SU-DHL-6 (cell line): ENCODE measurements around the gene SDF2L1.
"Not testable (repeated sequence)": the region's sequence is repeated elsewhere in the genome, so short reads cannot be mapped to it uniquely, and the experiment has no call there.

ENCODE experiments used
- H2AFZ ChIP-seq: fragments of 200-600 bp; sonication (generic); 2 replicates; pipeline ENCODE4 v1.6.1; 2014; ENCODE audit warnings: low read depth, mild to moderate bottlenecking, moderate library complexity, mixed read lengths, antibody characterized with exemption, low read length; ENCODE audit not compliant: severe bottlenecking
- H3F3A ChIP-seq: fragments of 200-600 bp; shearing (Covaris generic); 2 replicates; pipeline ENCODE4 v1.6.0; 2016; ENCODE audit warnings: antibody characterized with exemption, mild to moderate bottlenecking; ENCODE audit not compliant: insufficient read depth
- H3K27ac ChIP-seq: fragments of 200-600 bp; sonication (generic); 2 replicates; pipeline ENCODE4 v1.5.1; 2016; ENCODE audit warnings: low read depth, mild to moderate bottlenecking, low read length, moderate library complexity, mixed read lengths
- H3K27me3 ChIP-seq: fragments of 200-600 bp; sonication (generic), shearing (Covaris generic); 2 replicates; pipeline ENCODE4 v1.6.0; 2014; ENCODE audit warnings: mild to moderate bottlenecking, low read length
- H3K36me3 ChIP-seq: fragments of 200-600 bp; sonication (generic); 2 replicates; pipeline ENCODE4 v1.6.1; 2014; ENCODE audit warnings: mild to moderate bottlenecking, low read length, mixed read lengths
- H3K4me2 ChIP-seq: fragments of 300-600, 200-600 bp; shearing (Covaris generic), sonication (generic); 2 replicates; pipeline ENCODE4 v1.6.0; 2014; ENCODE audit warnings: low read length, low read depth, mild to moderate bottlenecking; ENCODE audit not compliant: poor library complexity, severe bottlenecking
- H3K4me3 ChIP-seq: fragments of 200-600 bp; sonication (generic); 2 replicates; pipeline ENCODE4 v1.5.1; 2014; ENCODE audit warnings: antibody characterized with exemption, low read length, mild to moderate bottlenecking, mixed read lengths; ENCODE audit not compliant: insufficient read depth, poor library complexity, severe bottlenecking
- H3K79me2 ChIP-seq: fragments of 200-600 bp; sonication (generic); 2 replicates; pipeline ENCODE4 v1.6.1; 2014; ENCODE audit warnings: mild to moderate bottlenecking, low read length, moderate library complexity; ENCODE audit not compliant: insufficient read depth
- H3K9ac ChIP-seq: fragments of 200-600 bp; sonication (generic); 2 replicates; pipeline ENCODE4 v1.7.0; 2014; ENCODE audit warnings: mild to moderate bottlenecking, low read length
- H3K9me2 ChIP-seq: fragments of 200-600 bp; sonication (generic); replicated peaks from 2 replicates; pipeline ENCODE4 v1.6.1; 2014; ENCODE audit warnings: low read length; ENCODE audit not compliant: insufficient read depth
- H3K9me3 ChIP-seq: fragments of 200-600 bp; sonication (generic); 2 replicates; pipeline ENCODE4 v1.6.1; 2014; ENCODE audit warnings: low read length, mixed read lengths; ENCODE audit not compliant: insufficient read depth
- H4K20me1 ChIP-seq: fragments of 200-600 bp; sonication (generic); 2 replicates; pipeline ENCODE4 v1.6.1; 2014; ENCODE audit warnings: low read depth, mild to moderate bottlenecking, antibody characterized with exemption, low read length, moderate library complexity, mixed read lengths
- EZH2phosphoT487 ChIP-seq: fragments of 200-600 bp; sonication (generic), shearing (Covaris generic); conservative IDR thresholded peaks from 2 replicates; pipeline ENCODE4 v1.6.1; 2018; ENCODE audit warnings: mild to moderate bottlenecking, antibody characterized with exemption, low read length, moderate library complexity, mixed read lengths
- TF ChIP-seq, protein P1 (sequence below): fragments of 200-600 bp; sonication (generic); IDR thresholded peaks from one replicate; pipeline ENCODE4 v1.5.1; 2017; ENCODE audit warnings: antibody characterized with exemption, mild to moderate bottlenecking, low read length, moderate library complexity; ENCODE audit not compliant: insufficient read depth, poor library complexity, severe bottlenecking

Gene SDF2L1

DNA sequence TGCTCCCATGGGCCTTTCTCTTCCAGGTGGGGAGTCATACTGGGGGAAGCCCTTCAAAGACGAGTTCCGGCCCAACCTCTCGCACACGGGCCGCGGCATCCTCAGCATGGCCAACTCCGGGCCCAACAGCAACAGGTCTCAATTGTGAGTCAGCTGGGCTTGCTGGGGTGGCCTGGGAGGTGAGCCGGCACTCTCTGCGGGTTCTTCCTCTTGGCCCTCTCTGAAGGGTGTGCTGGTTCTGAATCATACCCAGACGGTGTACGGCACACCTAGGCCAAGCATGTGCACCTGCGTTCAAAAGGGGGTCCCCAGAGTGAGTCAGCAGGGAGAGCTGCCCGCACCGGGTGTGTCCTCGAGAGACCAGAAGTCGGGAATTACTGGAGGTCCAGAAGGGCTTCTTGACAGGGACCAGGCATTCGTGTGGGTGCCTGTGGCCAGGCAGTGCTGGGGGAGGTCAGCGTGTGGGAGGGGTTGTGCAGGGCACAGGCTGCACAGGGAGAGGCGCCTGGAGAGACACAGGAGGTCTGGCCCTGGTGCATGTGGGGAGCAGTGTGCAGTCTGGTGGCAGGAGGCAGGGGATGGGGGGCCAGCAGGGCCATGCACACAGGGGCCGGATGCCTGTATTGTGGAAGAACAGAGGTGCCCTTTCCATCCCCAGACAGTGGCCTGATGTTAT, 46.7 kb downstream of the SDF2L1 start:
- no peak overlapping the region for H3K27ac ChIP-seq
- H3K36me3 ChIP-seq, result no peaks in the 10 kb centered on the region
- TF ChIP-seq, protein P1, sequence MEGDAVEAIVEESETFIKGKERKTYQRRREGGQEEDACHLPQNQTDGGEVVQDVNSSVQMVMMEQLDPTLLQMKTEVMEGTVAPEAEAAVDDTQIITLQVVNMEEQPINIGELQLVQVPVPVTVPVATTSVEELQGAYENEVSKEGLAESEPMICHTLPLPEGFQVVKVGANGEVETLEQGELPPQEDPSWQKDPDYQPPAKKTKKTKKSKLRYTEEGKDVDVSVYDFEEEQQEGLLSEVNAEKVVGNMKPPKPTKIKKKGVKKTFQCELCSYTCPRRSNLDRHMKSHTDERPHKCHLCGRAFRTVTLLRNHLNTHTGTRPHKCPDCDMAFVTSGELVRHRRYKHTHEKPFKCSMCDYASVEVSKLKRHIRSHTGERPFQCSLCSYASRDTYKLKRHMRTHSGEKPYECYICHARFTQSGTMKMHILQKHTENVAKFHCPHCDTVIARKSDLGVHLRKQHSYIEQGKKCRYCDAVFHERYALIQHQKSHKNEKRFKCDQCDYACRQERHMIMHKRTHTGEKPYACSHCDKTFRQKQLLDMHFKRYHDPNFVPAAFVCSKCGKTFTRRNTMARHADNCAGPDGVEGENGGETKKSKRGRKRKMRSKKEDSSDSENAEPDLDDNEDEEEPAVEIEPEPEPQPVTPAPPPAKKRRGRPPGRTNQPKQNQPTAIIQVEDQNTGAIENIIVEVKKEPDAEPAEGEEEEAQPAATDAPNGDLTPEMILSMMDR, result no peak
- TF ChIP-seq EZH2phosphoT487, result no peak
- no peaks in the 10 kb centered on the region for H3K79me2 ChIP-seq
- no peak overlapping the region for H3K9ac ChIP-seq
- no peak overlapping the region for H2AFZ ChIP-seq
- H4K20me1 ChIP-seq, result no peaks in the 10 kb centered on the region
- H3K4me2 ChIP-seq, result no peak overlapping the region
- H3K9me2 ChIP-seq, result no peaks in the 10 kb centered on the region
- H3K4me3 ChIP-seq, result no peak overlapping the region
- no peaks in the 10 kb centered on the region for H3F3A ChIP-seq
- H3K27me3 ChIP-seq, result no peaks in the 10 kb centered on the region
- H3K9me3 ChIP-seq, result no peaks in the 10 kb centered on the region

DNA sequence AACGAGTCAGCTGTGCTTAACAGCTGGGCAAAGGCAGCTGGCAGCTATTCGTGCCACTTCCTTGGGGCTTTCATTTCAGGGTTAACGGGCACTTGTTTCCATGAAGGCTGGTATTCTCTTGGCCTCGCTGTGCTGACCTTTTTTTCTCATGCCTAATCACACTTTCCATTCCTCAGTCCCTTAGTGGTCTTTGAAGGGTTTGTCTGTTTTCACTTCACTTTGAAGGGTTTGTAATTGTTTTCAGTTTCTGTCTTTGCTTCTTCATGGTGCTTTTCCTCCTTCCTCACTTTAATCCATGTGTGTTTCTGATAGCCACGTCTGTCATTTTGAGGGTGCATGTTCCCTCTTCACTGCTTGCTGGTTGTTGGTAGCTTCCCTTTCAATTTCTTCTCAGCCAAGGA, 48.3 kb downstream of the SDF2L1 start:
- Histone ChIP-seq H3K9ac (no peak overlapping the region), H3K9me3 (no peaks in the 10 kb centered on the region), H3K79me2 (no peaks in the 10 kb centered on the region), H3F3A (no peaks in the 10 kb centered on the region), H3K27ac (no peak overlapping the region), H3K9me2 (no peaks in the 10 kb centered on the region), H3K4me3 (no peak overlapping the region), H2AFZ (no peak overlapping the region), H3K4me2 (no peak overlapping the region), H3K36me3 (no peaks in the 10 kb centered on the region), H4K20me1 (no peaks in the 10 kb centered on the region), H3K27me3 (no peaks in the 10 kb centered on the region)
- TF ChIP-seq, protein P1, result no peak
- TF ChIP-seq EZH2phosphoT487, result no peak

DNA sequence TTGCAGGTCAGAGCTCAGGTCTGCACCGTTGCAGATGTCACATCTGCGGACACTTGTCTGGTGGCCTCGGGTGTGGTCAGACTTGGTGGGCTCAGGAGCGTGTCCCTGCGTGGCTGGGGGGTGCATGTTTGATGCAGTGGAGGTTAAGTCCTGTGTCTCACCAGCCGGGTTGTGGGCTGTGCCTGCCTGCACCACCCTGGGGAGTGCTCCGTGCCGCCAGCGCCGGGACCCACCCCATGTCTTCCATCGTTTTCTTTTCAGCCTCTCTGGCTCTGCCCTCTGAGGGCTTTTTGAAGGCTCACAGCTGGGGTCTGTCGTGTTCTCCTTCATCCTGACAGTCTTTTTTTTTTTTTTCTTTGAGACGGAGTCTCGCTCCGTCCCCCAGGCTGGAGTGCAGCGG, 49.7 kb downstream of the SDF2L1 start:
- H3K4me3 ChIP-seq, result no peak overlapping the region
- H3F3A ChIP-seq, result no peaks in the 10 kb centered on the region
- no peak overlapping the region for H3K4me2 ChIP-seq
- H3K79me2 ChIP-seq, result no peaks in the 10 kb centered on the region
- no peaks in the 10 kb centered on the region for H3K9me2 ChIP-seq
- no peak overlapping the region for H3K27ac ChIP-seq
- no peak overlapping the region for H2AFZ ChIP-seq
- H3K9ac ChIP-seq, result no peak overlapping the region
- TF ChIP-seq, protein P1, result no peak
- TF ChIP-seq EZH2phosphoT487, result no peak
- H3K9me3 ChIP-seq, result no peaks in the 10 kb centered on the region
- H3K36me3 ChIP-seq, result no peaks in the 10 kb centered on the region
- H4K20me1 ChIP-seq, result no peaks in the 10 kb centered on the region
- no peaks in the 10 kb centered on the region for H3K27me3 ChIP-seq

DNA sequence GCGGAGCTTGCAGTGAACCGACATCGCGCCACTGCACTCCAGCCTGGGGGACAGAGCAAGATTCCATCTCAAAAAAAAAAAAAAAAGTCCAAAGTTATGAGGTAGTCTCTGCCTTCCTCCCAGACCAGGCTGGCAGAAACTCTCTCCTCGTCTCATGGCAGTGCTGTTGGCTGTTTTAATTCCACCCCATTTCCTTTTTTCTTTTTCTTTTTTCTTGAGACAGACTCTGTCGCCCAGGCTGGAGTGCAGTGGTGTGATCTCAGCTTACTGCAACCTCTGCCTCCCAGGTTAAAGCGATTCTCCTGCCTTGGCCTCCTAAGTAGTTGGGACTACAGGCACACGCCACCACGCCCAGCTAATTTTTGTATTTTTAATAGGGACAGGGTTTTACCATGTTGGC, 50.8 kb downstream of the SDF2L1 start:
- H3K9me2 ChIP-seq, H3K36me3 ChIP-seq, H2AFZ ChIP-seq, H3K27me3 ChIP-seq, H3K4me3 ChIP-seq, H3F3A ChIP-seq, H3K9me3 ChIP-seq, H3K4me2 ChIP-seq, H3K79me2 ChIP-seq, H4K20me1 ChIP-seq, H3K9ac ChIP-seq, H3K27ac ChIP-seq: not testable (repeated sequence)
